Measurements from ENCODE around the gene CTNND2. TPM values are rescaled to one million over a fixed set of nuclear protein-coding genes. Genes with fewer than 3 reads are reported as not detected.

Gene CTNND2
- total RNA-seq, 2 experiments from 2014 or later, result not detected

DNA sequence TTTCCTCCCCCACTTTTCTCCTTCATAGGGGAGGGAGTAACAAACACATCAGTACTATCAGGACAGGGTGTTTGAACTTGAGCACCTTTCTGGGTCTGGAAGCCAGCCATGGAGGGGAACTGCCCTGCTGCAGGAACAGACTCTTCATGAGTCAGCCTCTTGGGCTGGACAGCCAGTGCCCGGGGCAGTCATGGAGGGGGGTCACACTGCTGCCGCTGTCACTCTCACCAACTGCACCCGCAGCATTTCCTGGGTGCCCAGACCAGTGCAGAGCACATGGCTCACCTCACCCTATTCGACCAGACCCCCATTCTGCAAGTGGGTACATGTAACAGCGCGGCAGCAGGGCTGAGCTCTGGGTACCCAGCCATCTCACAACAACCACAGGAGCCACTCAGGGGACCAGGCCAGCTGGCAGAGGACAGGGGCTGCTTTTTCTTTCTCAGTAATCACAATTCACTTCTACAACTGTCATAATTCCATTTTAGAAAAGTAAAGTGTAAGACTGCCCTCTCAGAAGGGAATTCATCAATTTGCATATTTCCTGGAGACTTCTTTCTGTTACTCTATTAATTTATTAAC is 118.4 kb downstream of the CTNND2 start:
- no peak for DNase-seq
- Mint-ChIP-seq H3K4me3 (no peak overlapping the region), H3K4me1 (no peaks in the 10 kb centered on the region)

GRCh38 chr5:11780641-11781345 is 123.5 kb downstream of the CTNND2 start:
- H3K27ac Mint-ChIP-seq, result no peak overlapping the region

More for the DNA sequence above, 118.4 kb downstream of the CTNND2 start:
- Mint-ChIP-seq H3K27me3 (no peaks in the 10 kb centered on the region), H3K36me3 (no peaks in the 10 kb centered on the region), H3K9me3 (ENCODE audit: low read depth) (peaks cover 10% of the 10 kb centered on the region), H3K27ac (no peak overlapping the region)
- CTCF ChIA-PET, result no interaction called here
- no peak for ATAC-seq

GRCh38 chr5:11777096-11777495 is 127.2 kb downstream of the CTNND2 start:
- DNase-seq, result no peak
- Mint-ChIP-seq H3K27ac (no peak overlapping the region), H3K4me1 (no peaks in the 10 kb centered on the region), H3K9me3 (ENCODE audit: low read depth) (peaks cover 5% of the 10 kb centered on the region), H3K27me3 (no peaks in the 10 kb centered on the region), H3K36me3 (no peaks in the 10 kb centered on the region), H3K4me3 (no peak overlapping the region)
- CTCF ChIA-PET, result no interaction called here
- ATAC-seq, result no peak

More at GRCh38 chr5:11780641-11781345, 123.5 kb downstream of the CTNND2 start:
- Mint-ChIP-seq H3K36me3 (no peaks in the 10 kb centered on the region), H3K9me3 (ENCODE audit: low read depth) (peaks cover 9% of the 10 kb centered on the region), H3K27me3 (no peaks in the 10 kb centered on the region), H3K4me3 (no peak overlapping the region), H3K4me1 (no peaks in the 10 kb centered on the region)
- no peak for DNase-seq
- CTCF ChIA-PET, result no interaction called here
- ATAC-seq, result no peak

DNA sequence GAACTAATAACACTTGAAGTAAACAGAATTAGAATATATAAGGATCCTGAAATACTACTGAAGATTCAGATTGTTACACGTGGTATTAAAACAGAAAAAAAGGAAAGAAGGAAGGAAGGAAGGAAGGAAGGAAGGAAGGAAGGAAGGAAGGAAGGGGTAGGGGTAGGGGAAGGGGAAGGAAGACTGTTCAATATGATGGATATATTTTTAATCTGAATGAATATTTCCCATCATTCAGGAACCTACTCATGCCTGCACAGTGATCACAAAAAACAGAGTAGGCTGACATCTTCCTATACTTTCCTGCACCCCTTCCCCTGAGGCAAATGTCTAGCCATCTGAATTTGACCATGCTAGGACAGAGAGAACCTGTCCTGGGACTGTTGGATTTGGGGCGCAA is 133.9 kb downstream of the CTNND2 start:
- Mint-ChIP-seq H3K36me3 (no peaks in the 10 kb centered on the region), H3K27me3 (no peaks in the 10 kb centered on the region), H3K27ac (no peak overlapping the region), H3K9me3 (ENCODE audit: low read depth) (no peaks in the 10 kb centered on the region), H3K4me1 (no peaks in the 10 kb centered on the region), H3K4me3 (no peak overlapping the region)
- CTCF ChIA-PET, result no interaction called here
- DNase-seq, result no peak
- ATAC-seq, result no peak

DNA sequence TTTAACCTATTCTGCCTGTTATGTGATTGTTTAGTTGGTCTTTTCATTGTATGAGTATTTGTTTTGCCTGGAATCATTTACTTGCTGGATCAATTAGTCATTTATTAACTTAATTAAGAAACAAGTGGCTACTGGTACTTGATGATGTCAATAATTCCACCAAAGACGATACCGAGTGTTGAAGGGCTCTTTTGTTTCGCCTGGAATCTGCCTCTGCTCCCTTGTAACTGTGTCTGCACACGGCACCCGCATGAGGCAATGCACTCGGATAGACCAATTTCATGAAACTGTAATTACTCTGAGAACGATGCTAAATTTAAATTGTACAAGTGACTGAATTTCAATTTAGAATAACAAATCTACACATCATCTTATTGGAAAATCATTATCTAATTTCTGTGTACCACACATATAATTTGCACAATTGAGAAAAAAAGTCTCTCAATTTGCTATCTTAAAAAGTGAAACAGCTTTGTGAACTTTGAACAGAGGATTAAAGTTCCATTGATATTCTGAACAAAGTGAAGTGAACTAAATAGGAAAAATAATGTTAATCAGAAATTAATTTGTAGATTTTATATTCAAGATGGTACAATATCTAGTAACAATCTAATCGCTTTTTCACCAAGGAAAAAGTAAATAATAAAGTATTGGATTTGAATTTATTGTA is 143.2 kb downstream of the CTNND2 start:
- no peaks in the 10 kb centered on the region for H3K36me3 Mint-ChIP-seq
- H3K9me3 Mint-ChIP-seq (ENCODE audit: low read depth), result peaks cover 13% of the 10 kb centered on the region
- no peak overlapping the region for H3K4me3 Mint-ChIP-seq
- no peak overlapping the region for H3K27ac Mint-ChIP-seq
- H3K4me1 Mint-ChIP-seq, result no peaks in the 10 kb centered on the region
- CTCF ChIA-PET, result no interaction called here
- H3K27me3 Mint-ChIP-seq, result no peaks in the 10 kb centered on the region
- DNase-seq (no peak), ATAC-seq (no peak)

DNA sequence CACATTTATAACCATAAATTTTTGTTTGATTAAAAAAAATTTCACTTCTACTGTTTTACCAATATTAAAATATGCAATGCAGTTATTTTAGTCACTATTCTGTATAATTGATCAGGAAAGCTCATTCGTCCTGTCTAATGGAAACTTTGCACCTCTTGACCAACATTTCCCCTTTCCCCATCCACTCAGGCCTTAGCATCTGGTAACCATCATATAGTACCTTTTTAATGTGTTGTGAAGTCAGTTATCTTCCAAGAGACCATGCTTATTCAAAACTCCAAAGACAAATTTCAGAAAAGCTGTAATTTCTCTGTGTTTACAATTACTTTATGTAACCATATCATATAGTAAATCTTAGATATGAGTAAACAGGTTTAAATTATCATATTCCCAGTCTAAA is 145.9 kb downstream of the CTNND2 start:
- no peak overlapping the region for H3K27ac Mint-ChIP-seq
- no peak overlapping the region for H3K4me3 Mint-ChIP-seq
- DNase-seq, result no peak
- H3K4me1 Mint-ChIP-seq, result no peaks in the 10 kb centered on the region
- H3K9me3 Mint-ChIP-seq (ENCODE audit: low read depth), result peaks cover 5% of the 10 kb centered on the region
- H3K36me3 Mint-ChIP-seq, result no peaks in the 10 kb centered on the region
- ATAC-seq, result no peak
- CTCF ChIA-PET, result no interaction called here
- no peaks in the 10 kb centered on the region for H3K27me3 Mint-ChIP-seq

GRCh38 chr5:11757661-11758060 is 146.6 kb downstream of the CTNND2 start:
- Mint-ChIP-seq H3K9me3 (ENCODE audit: low read depth) (peaks cover 3% of the 10 kb centered on the region), H3K27me3 (no peaks in the 10 kb centered on the region), H3K4me3 (no peak overlapping the region), H3K27ac (no peak overlapping the region), H3K36me3 (no peaks in the 10 kb centered on the region), H3K4me1 (no peaks in the 10 kb centered on the region)
- DNase-seq (no peak), ATAC-seq (no peak)
- CTCF ChIA-PET, result no interaction called here

DNA sequence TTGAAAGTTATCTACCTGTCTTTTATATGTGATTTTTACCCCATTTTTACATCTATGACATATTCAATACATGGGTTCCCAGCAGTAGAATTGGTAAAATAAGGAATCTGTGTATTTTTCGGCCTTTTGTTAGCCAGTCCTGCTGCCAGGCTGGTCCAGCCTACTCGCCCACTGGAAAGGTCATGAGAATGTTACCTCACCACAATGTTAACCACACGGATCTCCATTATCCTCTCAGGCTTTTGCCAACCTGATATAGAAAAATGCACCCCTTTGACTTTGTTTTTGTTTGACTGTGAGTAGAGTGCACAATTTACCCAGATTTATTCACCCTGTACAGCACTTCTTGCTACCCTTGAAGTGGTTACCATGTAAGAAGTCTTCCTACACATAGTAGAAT is 167.2 kb downstream of the CTNND2 start:
- Mint-ChIP-seq H3K27ac (no peak overlapping the region), H3K9me3 (ENCODE audit: low read depth) (no peaks in the 10 kb centered on the region), H3K4me3 (no peak overlapping the region), H3K36me3 (no peaks in the 10 kb centered on the region), H3K4me1 (no peaks in the 10 kb centered on the region), H3K27me3 (no peaks in the 10 kb centered on the region)
- CTCF ChIA-PET, result no interaction called here
- no peak for ATAC-seq
- DNase-seq, result no peak

- ATAC-seq (no peak), DNase-seq (no peak)
- H3K36me3 Mint-ChIP-seq, result no peaks in the 10 kb centered on the region
- CTCF ChIA-PET, result no interaction called here
- H3K27me3 Mint-ChIP-seq, result no peaks in the 10 kb centered on the region
- no peak overlapping the region for H3K4me3 Mint-ChIP-seq
- H3K4me1 Mint-ChIP-seq, result no peaks in the 10 kb centered on the region
- H3K9me3 Mint-ChIP-seq (ENCODE audit: low read depth), result no peaks in the 10 kb centered on the region
- no peak overlapping the region for H3K27ac Mint-ChIP-seq
These were observed 169.9 kb downstream of the CTNND2 start for GRCh38 chr5:11734369-11734768.

DNA sequence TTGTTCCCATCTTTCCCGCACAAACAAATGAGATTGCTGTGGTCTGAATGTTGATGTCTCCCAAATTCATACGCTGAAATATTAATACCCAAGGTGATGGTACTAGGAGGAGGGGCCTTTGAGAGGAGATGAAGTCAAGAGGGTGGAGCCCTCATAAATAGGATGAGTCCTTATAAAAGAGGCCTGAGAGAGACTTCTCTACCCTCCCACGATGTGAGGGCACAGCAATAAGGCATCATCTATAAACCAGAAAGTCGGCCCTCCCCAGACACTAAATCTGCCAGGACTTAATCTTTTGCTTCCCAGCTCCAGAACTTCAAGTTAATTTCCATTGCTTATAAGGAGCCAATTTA is 170.4 kb downstream of the CTNND2 start:
- ATAC-seq, result no peak
- H3K27ac Mint-ChIP-seq, result no peak overlapping the region
- no peak overlapping the region for H3K4me3 Mint-ChIP-seq
- no peaks in the 10 kb centered on the region for H3K4me1 Mint-ChIP-seq
- no peaks in the 10 kb centered on the region for H3K36me3 Mint-ChIP-seq
- no peaks in the 10 kb centered on the region for H3K9me3 Mint-ChIP-seq (ENCODE audit: low read depth)
- CTCF ChIA-PET, result no interaction called here
- no peak for DNase-seq
- H3K27me3 Mint-ChIP-seq, result no peaks in the 10 kb centered on the region

DNA sequence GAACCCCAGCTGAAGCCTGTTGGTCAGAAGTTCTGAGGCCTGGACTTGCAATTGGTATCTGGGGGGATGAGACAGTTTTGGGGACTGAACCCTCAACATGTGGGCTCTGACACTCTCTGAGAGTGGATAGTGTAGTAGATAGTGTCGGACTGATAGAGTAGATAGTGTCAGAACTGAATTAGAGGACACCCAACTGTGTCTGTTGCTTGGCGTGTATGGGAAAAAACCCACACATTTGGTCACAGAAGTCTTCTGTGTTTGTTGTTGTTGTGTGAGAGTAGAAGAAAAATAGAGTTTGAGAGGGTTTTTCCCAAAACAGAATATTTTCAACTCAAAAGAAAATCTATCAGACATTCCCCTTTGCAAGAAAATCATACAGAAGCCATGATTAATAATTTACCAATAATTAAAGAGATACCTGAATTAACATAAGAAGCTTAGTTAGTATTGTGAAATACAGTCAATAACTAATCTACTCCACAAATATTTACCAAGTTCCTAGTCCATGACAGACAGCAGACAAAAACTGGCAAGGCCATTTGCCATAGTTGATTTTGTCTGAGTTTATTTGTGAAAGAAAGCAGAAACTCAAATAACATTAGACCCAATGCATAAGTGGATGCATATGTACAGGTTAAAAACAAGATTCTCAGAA is 170.9 kb downstream of the CTNND2 start:
- H3K27me3 Mint-ChIP-seq, result no peaks in the 10 kb centered on the region
- H3K27ac Mint-ChIP-seq, result no peak overlapping the region
- DNase-seq (no peak), ATAC-seq (no peak)
- H3K4me3 Mint-ChIP-seq, result no peak overlapping the region
- H3K36me3 Mint-ChIP-seq, result no peaks in the 10 kb centered on the region
- no peaks in the 10 kb centered on the region for H3K9me3 Mint-ChIP-seq (ENCODE audit: low read depth)
- no peaks in the 10 kb centered on the region for H3K4me1 Mint-ChIP-seq
- CTCF ChIA-PET, result no interaction called here

DNA sequence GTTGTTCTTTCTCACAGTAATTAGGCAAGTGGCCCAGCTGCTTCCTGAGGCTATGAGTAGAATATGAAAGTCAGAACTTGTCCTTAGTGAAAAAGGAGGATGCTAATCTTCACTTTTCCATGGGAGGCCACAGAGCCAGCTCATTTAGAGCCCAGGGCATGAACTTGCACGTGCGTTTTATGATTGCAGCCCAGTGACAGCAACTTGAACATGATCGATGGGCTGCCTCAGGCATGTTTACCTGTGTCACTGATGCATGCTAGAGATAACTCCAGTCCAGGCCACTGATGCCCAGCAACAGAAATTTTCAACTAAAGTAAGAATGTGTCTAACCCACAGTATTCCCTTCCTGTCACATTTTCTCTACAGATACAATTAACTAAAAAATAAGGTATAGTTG is 179.3 kb downstream of the CTNND2 start:
- Mint-ChIP-seq H3K9me3 (ENCODE audit: low read depth) (no peaks in the 10 kb centered on the region), H3K27ac (no peak overlapping the region), H3K4me1 (no peaks in the 10 kb centered on the region), H3K4me3 (no peak overlapping the region), H3K27me3 (no peaks in the 10 kb centered on the region), H3K36me3 (no peaks in the 10 kb centered on the region)
- no peak for DNase-seq
- no peak for ATAC-seq
- CTCF ChIA-PET, result no interaction called here

DNA sequence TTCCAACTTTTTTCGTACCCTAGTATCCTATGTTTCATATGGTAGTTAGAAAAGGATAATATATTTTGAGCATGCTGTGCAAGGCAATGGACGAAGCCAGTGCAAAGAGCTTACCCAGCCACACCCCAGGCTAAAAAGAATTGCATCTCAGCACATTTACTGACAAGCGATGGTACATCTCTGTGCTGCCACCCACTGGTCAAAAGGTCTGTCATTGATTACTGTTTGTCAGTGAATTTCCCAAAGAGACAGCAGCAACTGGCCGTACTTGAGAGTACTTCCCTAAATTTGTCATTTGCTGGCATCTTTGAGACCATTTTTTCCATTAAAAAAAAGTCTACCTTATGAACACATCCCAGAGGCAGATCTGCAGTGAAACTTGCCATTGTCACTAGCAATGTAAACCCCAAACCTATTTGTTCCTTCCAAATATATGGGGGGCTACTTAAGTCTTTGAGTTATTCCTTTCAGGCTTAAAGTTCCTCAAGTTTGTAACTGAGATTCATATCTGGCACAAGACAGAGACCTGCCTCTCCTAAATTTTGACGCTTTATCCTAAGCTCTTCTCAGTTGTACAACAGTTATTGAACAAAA is 184.3 kb downstream of the CTNND2 start:
- no peak overlapping the region for H3K4me3 Mint-ChIP-seq
- DNase-seq (no peak), ATAC-seq (no peak)
- H3K9me3 Mint-ChIP-seq (ENCODE audit: low read depth), result no peaks in the 10 kb centered on the region
- no peak overlapping the region for H3K27ac Mint-ChIP-seq
- H3K27me3 Mint-ChIP-seq, result no peaks in the 10 kb centered on the region
- no peaks in the 10 kb centered on the region for H3K36me3 Mint-ChIP-seq
- H3K4me1 Mint-ChIP-seq, result no peaks in the 10 kb centered on the region
- CTCF ChIA-PET, result no interaction called here

Measured in activated CD8-positive, alpha-beta memory T cell treated with anti-CD3 and anti-CD28 coated beads, Interleukin-2, amount 10 ng/mL, durations not matched to agents 7 days and 5 days (primary cell).